Measurements from ENCODE around the gene TEX261.

GRCh38 chr2:70942396-70943204, 52.1 kb downstream of the TEX261 start:
- TF ChIP-seq POLR2A (IDR thresholded peaks at IDR 0.05; ENCODE audit: control extremely low read depth in 1 of 2, low read depth in 2 of 2, low read length in 2 of 2) (no peak), SUZ12 (IDR thresholded peaks at IDR 0.05; ENCODE audit: low read length) (no peak), SIN3A (conservative IDR thresholded peaks at IDR 0.05 in 1 of 2, IDR thresholded peaks at IDR 0.05 in 1 of 2; ENCODE audit: low read depth in 1 of 2, low read length in 2 of 2) (no peak), CTCF (IDR thresholded peaks at IDR 0.05; ENCODE audit: control extremely low read depth in 1 of 3, insufficient read depth in 1 of 3, low read depth in 1 of 3, low read length in 3 of 3) (no peak), ZNF274 (IDR thresholded peaks at IDR 0.05; ENCODE audit: borderline replicate concordance, extremely low read depth, low read length) (no peak), POLR2AphosphoS5 (IDR thresholded peaks at IDR 0.05; ENCODE audit: low read depth, low read length) (no peak), TAF7 (optimal IDR thresholded peaks at IDR 0.05; ENCODE audit: borderline replicate concordance, low read depth, low read length) (no peak), CTBP2 (IDR thresholded peaks at IDR 0.05; ENCODE audit: borderline replicate concordance, insufficient read depth, insufficient read length, low read length) (no peak), JUND (IDR thresholded peaks at IDR 0.05; ENCODE audit: low read length) (no peak), YY1 (IDR thresholded peaks at IDR 0.05; ENCODE audit: low read depth, low read length) (no peak), HDAC2 (IDR thresholded peaks at IDR 0.05; ENCODE audit: borderline replicate concordance in 1 of 2, low read depth in 2 of 2, low read length in 2 of 2) (no peak), EZH2 (IDR thresholded peaks at IDR 0.05; ENCODE audit: low read depth, low read length, severe bottlenecking) (no peak), RAD21 (IDR thresholded peaks at IDR 0.05 in 1 of 2, conservative IDR thresholded peaks at IDR 0.05 in 1 of 2; ENCODE audit: low read depth in 2 of 2, low read length in 2 of 2) (no peak)

Data from H1 (cell line).